Epidermal melanocyte (primary cell): ENCODE measurements around the gene JAKMIP3.

Source experiments
- DNase-seq: peaks from one replicate; pipeline ENCODE4 v3.0.0; 2011; ENCODE audit warnings: low spot score; ENCODE audit not compliant: insufficient read length

The JAKMIP3 gene

DNA sequence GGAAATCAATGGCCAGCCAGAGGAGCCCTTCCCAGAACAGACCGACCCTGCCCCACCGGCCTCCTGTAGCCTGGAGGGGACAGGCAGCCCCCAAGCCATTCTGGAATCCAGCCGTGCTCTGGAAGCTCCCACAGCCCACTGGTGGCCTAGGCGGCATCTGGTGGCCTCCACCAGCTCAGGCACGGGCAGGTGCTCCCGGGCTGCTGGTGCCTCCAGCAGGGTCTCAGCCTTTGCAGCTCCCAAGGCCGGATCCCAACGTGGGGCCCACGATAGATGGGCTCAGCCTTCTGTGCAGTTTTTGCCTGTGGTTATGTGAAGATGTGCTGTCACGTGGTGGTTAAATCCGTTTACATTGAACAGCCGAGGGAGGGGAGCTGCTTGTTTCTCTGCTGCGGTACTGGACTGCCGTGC is 44.4 kb downstream of the JAKMIP3 start:
- no peak for DNase-seq

- no peak for DNase-seq
Measured at GRCh38 chr10:132110713-132111112, 45.0 kb downstream of the JAKMIP3 start.

- no peak for DNase-seq
Measured at GRCh38 chr10:132111121-132111731, 45.5 kb downstream of the JAKMIP3 start.

DNA sequence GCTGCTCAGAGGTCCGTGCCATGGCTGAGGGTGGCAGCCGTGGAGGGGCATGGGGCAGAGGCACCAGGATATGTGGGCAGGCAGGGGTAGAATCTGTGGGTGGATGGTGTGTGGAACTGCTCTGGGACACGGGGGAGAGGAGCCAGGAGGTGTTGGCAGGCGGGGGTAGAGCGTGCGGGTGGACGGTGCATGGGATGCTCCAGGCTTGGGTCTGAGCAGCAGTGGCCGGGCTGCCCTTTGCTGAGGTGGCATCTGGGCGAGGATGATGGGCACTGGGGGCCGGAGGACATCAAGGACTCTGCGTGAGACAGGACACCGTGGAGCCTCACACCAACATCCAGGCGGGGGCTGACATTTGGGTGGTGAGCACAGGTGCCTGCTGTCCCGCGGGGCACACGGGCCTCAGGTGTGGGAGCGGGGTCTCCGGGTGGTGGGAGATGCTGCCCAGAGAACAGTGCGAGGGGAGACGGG is 46.2 kb downstream of the JAKMIP3 start:
- DNase-seq = no peak

DNA sequence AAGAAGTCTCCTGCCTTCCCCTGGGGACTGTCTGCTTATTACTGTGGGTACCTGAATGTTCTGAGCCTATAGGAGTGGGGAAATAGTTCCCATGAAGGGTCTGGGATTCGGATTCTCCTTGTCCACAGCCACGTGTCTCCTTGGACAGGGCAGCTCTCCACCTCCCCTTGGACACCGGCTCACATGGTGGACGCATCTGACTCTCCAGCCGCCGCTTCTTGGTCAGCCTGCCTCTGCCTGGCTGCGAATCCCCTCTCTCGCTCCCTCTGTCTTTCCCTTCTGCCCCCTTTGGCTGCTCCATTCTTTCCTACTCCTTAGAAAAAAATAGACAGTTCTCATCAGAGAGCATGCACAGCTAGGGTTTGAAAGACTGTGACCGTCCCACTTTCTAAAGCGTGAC is 46.9 kb downstream of the JAKMIP3 start:
- DNase-seq = no peak

DNA sequence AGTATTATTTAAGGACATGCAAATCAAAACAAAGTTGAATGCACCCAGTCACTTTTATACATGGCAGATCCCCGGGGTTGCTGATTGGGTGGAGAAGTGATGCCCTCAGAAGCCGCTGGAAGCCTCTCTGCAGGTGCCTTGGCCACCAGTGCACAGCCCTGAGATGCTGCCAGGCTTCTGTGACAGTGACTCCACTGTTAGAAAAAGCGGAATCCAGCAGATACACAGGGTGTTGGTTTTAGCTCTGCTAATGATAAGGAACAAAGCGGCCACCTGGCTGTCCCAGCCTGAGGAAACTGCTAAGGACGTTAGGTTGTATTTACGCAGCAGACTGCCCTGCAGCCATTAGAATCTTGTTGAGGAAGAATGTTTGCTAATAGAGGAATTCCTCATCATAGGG is 47.5 kb downstream of the JAKMIP3 start:
- no peak for DNase-seq

DNA sequence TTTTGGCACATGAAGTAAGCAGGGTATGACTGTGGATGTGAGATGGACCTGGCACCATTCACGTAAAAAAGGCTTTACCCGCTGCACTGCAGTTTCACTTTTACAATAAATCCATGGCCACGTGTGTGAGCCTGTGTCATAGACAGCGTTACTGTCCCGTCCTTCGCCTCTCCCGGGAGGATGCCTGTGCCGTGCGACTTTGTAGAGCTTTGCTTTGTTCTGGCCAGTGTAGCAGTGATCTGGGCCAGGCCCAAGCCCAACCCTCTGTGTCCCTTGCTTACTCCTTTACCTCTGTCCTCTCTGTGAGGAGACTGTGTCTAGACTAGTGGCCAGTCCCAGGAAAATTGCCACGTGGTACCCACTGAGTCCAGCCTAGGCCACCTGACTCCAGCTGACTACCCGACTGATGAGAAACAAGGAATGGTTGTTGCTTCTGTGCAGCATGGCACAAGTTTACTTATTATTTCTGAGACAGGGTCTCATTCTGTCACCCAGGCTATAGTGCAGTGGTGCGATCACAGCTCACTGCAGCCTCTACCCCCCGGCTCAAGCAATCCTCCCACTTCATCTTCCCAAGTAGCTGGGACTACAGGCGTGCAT is 48.1 kb downstream of the JAKMIP3 start:
- no peak for DNase-seq

DNA sequence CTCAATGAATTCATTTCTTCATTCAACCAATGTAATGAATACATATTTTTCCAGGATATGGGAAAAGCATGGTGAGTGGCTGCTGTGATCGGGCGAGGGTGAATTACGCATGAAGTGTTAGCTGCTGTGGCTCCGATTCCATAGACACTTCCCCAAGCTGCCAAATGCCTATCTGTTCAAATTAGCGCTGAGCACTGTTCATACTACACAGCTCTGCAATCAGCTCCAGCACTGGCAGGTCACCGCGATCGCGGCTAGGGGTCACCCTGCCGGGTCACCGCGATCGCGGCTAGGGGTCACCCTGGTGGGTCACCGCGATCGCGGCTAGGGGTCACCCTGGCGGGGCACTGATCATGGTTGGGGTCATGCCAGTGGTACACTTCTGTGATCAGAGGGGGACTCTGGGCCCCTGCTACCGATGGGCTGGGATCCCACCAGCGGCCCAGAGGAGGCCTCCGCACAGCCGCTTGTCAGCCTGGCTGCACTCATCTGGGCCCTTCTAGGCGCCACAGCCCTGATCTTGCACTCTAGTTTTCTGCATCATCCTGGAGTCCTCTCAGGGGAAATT is 49.3 kb downstream of the JAKMIP3 start:
- DNase-seq = no peak
